ENCODE results near the gene FILIP1L.
"Not testable (repeated sequence)": the region's sequence is repeated elsewhere in the genome, so short reads cannot be mapped to it uniquely, and the experiment has no call there.

The FILIP1L gene

GRCh38 chr3:99843590-99844258, 270.6 kb downstream of the FILIP1L start:
- no peak for TF ChIP-seq CTCF (IDR thresholded peaks at IDR 0.05)
- peaks cover 0 to 60% (median 44%) of the 10 kb centered on the region in 4 donors for H3K4me1 ChIP-seq
- no peak for DNase-seq
- peak overlapping the region; percentile 72 for H3K27ac ChIP-seq
- H3K9me3 ChIP-seq: peaks cover 0 to 4% (median 0%) of the 10 kb centered on the region in 3 donors
- H3K4me3 ChIP-seq: peak overlapping the region; percentile 14 to 15
- intact Hi-C loops (cut with DNase I; ENCODE audit: low total_unique reads): loop anchor here (5.0 to 10.0 kb wide), 3 partner anchors 211 to 409 kb away; no protein-coding TSS in a partner anchor
- H3K27me3 ChIP-seq: no peaks in the 10 kb centered on the region
- peaks cover 4 to 15% (median 7%) of the 10 kb centered on the region in 3 donors for H3K36me3 ChIP-seq

- Histone ChIP-seq H3K4me3 (peak overlapping the region in 1 of 2 donors; percentile 15), H3K9me3 (no peaks in the 10 kb centered on the region), H3K4me1 (peaks cover 0 to 53% (median 40%) of the 10 kb centered on the region in 4 donors), H3K27ac (peak overlapping the region; percentile 72), H3K27me3 (no peaks in the 10 kb centered on the region), H3K36me3 (peaks cover 0 to 8% (median 0%) of the 10 kb centered on the region in 3 donors)
- intact Hi-C loops (cut with DNase I; ENCODE audit: low total_unique reads): loop anchor here (5.0 to 10.0 kb wide), 3 partner anchors 212 to 409 kb away; no protein-coding TSS in a partner anchor
- TF ChIP-seq CTCF (IDR thresholded peaks at IDR 0.05): peak; percentile 70 to 82
- no peak for DNase-seq
Measured at GRCh38 chr3:99842826-99843589, 271.3 kb downstream of the FILIP1L start.

- intact Hi-C loops (cut with DNase I; ENCODE audit: low total_unique reads): loop anchor here (5.0 to 10.0 kb wide), 3 partner anchors 213 to 410 kb away; no protein-coding TSS in a partner anchor
- not testable (repeated sequence) for DNase-seq, H3K27ac ChIP-seq, H3K9me3 ChIP-seq, H3K36me3 ChIP-seq, H3K27me3 ChIP-seq, H3K4me3 ChIP-seq
- peaks cover 0 to 43% (median 34%) of the 10 kb centered on the region in 4 donors for H3K4me1 ChIP-seq
Measured at GRCh38 chr3:99841949-99842348, 272.4 kb downstream of the FILIP1L start.

- Histone ChIP-seq H3K27ac (no peak overlapping the region), H3K4me3 (no peak overlapping the region), H3K27me3 (no peaks in the 10 kb centered on the region), H3K36me3 (peaks cover 0 to 3% (median 0%) of the 10 kb centered on the region in 3 donors), H3K4me1 (peaks cover 0 to 23% (median 17%) of the 10 kb centered on the region in 4 donors), H3K9me3 (no peaks in the 10 kb centered on the region)
- TF ChIP-seq CTCF (IDR thresholded peaks at IDR 0.05): no peak
- DNase-seq: no peak
- intact Hi-C loops (cut with DNase I; ENCODE audit: low total_unique reads): loop anchor here (5.0 to 10.0 kb wide), 4 partner anchors 215 to 753 kb away; no protein-coding TSS in a partner anchor
Measured at GRCh38 chr3:99839613-99840012, 274.7 kb downstream of the FILIP1L start.

- no peak for DNase-seq
- TF ChIP-seq CTCF (IDR thresholded peaks at IDR 0.05): no peak
- H3K27ac ChIP-seq: no peak overlapping the region
- H3K36me3 ChIP-seq: peaks cover 0 to 3% (median 0%) of the 10 kb centered on the region in 3 donors
- H3K4me1 ChIP-seq: peaks cover 0 to 23% (median 9%) of the 10 kb centered on the region in 4 donors
- intact Hi-C loops (cut with DNase I; ENCODE audit: low total_unique reads): loop anchor here (5.0 kb wide), 1 partner anchor 754 kb away; no protein-coding TSS in a partner anchor
- H3K9me3 ChIP-seq: no peaks in the 10 kb centered on the region
- no peaks in the 10 kb centered on the region for H3K27me3 ChIP-seq
- no peak overlapping the region for H3K4me3 ChIP-seq
Measured at GRCh38 chr3:99838755-99839154, 275.5 kb downstream of the FILIP1L start.
